Tibial nerve (tissue), 3 donors: ENCODE measurements around the gene MAPK6.

Experiments
- EP300 ChIP-seq, 2 donors: sonication (generic); formaldehyde crosslinking; IDR thresholded peaks; one replicate each; pipeline ENCODE4 v1.6.1; 2017; ENCODE audit warnings: antibody characterized with exemption in 2 of 2, mild to moderate bottlenecking in 1 of 2
- POLR2A ChIP-seq, 2 donors: fragments of 450-650 bp; IDR thresholded peaks; one replicate each; pipeline ENCODE4 v1.6.1; 2017; ENCODE audit warnings: antibody characterized with exemption in 2 of 2, mild to moderate bottlenecking in 2 of 2, moderate library complexity in 2 of 2

- no peak for TF ChIP-seq POLR2A (IDR thresholded peaks at IDR 0.05)
- TF ChIP-seq EP300 (IDR thresholded peaks at IDR 0.05), result no peak
Measured at GRCh38 chr15:51992953-51993352, 26.1 kb upstream of the MAPK6 start.
